ENCODE results near the gene PMP22. TPM values are rescaled to one million over a fixed set of nuclear protein-coding genes. Genes with fewer than 3 reads are reported as not detected.

Gene PMP22
- total RNA-seq, 2 donors from 2014 or later = 3.1 to 5.5 TPM

DNA sequence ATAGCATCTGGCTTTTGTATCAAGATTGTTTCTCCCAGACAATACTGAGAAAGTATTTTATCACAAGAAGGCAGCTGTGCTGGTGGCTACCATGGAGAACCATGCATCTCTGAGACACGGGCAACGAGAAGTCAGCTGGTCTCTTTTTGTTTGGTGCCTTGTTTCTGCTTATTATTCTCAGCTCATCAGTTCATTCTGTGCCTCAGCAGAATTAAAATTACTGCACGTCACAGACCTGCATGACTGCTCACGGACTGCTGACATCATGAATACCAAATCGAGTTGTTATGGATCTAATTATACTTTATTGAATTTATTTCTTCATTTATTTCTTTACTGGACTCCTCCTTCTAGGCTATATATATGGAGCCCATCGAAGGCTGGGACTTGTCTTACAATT, 19.0 kb upstream of the PMP22 start:
- Histone ChIP-seq H3K27me3 (ENCODE audit: control insufficient read depth, insufficient read depth, low read length, poor library complexity, severe bottlenecking) (no peaks in the 10 kb centered on the region), H3K27ac (ENCODE audit: low read depth, low read length) (no peak overlapping the region), H3K4me3 (ENCODE audit: low read length) (no peak overlapping the region), H3K36me3 (ENCODE audit: control insufficient read depth, insufficient read depth, low read length) (no peaks in the 10 kb centered on the region), H3K9ac (ENCODE audit: extremely low read depth, low read length, poor library complexity, severe bottlenecking) (no peak overlapping the region), H3K4me1 (ENCODE audit: control insufficient read depth, insufficient read depth, low read length) (peaks cover 4% of the 10 kb centered on the region), H3K9me3 (ENCODE audit: control insufficient read depth, low read length) (no peaks in the 10 kb centered on the region)
- DNase-seq = peak; percentile 19
- peaks cover 19% of the 10 kb centered on the region for H3K27me3 Mint-ChIP-seq (ENCODE audit: insufficient read depth)
- no peak overlapping the region for H3K27ac Mint-ChIP-seq
- H3K4me3 Mint-ChIP-seq = no peak overlapping the region
- no peaks in the 10 kb centered on the region for H3K9me3 Mint-ChIP-seq
- H3K36me3 Mint-ChIP-seq (ENCODE audit: low read depth) = no peaks in the 10 kb centered on the region
- TF ChIP-seq CTCF (conservative IDR thresholded peaks at IDR 0.05) = no peak
- H3K4me1 Mint-ChIP-seq = peaks cover 5% of the 10 kb centered on the region
- 88 to 90% methylated on average over 2 to 6 of the region's 6 CpGs for WGBS, 2 experiments (ENCODE audit: insufficient coverage in 1 of 2, insufficient read length in 1 of 2)

DNA sequence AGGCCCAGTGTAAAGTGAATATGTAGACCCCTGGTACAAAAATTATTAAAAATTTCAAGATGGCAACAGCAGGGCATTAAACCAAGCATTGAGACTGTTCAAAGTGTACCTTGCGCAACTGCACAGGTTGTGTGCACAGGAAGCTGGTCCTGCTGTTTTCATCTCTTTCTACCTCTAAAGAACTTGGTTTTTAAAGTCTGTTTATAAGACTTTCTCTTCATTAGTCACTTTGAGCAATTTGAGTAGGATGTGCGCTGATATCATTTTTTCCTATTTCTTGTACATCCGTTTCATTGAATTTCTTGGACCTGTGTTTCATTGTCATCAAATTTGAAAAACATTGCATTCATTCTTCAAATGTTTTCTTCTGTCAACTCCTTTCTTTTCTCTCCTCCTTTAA, 16.8 kb upstream of the PMP22 start:
- Mint-ChIP-seq H3K9me3 (no peaks in the 10 kb centered on the region), H3K27ac (no peak overlapping the region), H3K4me1 (peaks cover 9% of the 10 kb centered on the region), H3K36me3 (ENCODE audit: low read depth) (no peaks in the 10 kb centered on the region), H3K27me3 (ENCODE audit: insufficient read depth) (peaks cover 19% of the 10 kb centered on the region), H3K4me3 (no peak overlapping the region)
- no peak for TF ChIP-seq CTCF (conservative IDR thresholded peaks at IDR 0.05)
- Histone ChIP-seq H3K4me3 (ENCODE audit: low read length) (no peak overlapping the region), H3K27me3 (ENCODE audit: control insufficient read depth, insufficient read depth, low read length, poor library complexity, severe bottlenecking) (no peaks in the 10 kb centered on the region), H3K4me1 (ENCODE audit: control insufficient read depth, insufficient read depth, low read length) (peaks cover 4% of the 10 kb centered on the region), H3K9ac (ENCODE audit: extremely low read depth, low read length, poor library complexity, severe bottlenecking) (no peak overlapping the region), H3K36me3 (ENCODE audit: control insufficient read depth, insufficient read depth, low read length) (no peaks in the 10 kb centered on the region), H3K27ac (ENCODE audit: low read depth, low read length) (no peak overlapping the region), H3K9me3 (ENCODE audit: control insufficient read depth, low read length) (no peaks in the 10 kb centered on the region)
- 95 to 97% methylated on average over 3 of the region's 3 CpGs for WGBS, 2 experiments (ENCODE audit: insufficient coverage in 1 of 2, insufficient read length in 1 of 2)
- DNase-seq = no peak

DNA sequence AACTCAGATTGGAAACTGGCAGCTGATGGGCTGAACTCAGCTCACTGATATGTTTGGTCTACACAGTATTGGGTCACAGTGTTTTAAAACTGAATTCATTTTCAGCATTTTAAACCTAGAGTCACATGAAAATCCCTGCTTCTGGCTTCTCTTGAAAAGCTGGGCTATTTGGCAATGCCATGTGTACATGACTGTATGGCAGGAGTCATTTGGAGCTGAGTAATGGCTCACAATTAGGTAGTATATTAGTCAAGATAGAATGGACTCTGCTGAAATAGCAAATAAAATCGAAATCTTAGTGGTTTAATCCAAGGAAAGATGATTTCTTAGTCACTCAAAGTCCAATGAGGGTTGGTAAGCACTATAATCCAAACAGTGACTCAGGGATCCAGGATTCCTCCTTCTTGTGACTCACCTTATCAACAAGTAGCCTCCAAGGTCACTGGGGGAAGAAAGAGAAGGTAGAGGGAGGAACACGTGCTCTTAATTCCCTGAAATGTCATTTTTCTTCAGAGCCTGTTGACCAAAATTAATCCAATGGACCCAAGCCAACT, 13.9 kb upstream of the PMP22 start:
- Histone ChIP-seq H3K4me1 (ENCODE audit: control insufficient read depth, insufficient read depth, low read length) (no peaks in the 10 kb centered on the region), H3K27me3 (ENCODE audit: control insufficient read depth, insufficient read depth, low read length, poor library complexity, severe bottlenecking) (no peaks in the 10 kb centered on the region), H3K4me3 (ENCODE audit: low read length) (no peak overlapping the region), H3K9ac (ENCODE audit: extremely low read depth, low read length, poor library complexity, severe bottlenecking) (no peak overlapping the region), H3K36me3 (ENCODE audit: control insufficient read depth, insufficient read depth, low read length) (no peaks in the 10 kb centered on the region), H3K9me3 (ENCODE audit: control insufficient read depth, low read length) (peaks cover 8% of the 10 kb centered on the region), H3K27ac (ENCODE audit: low read depth, low read length) (no peak overlapping the region)
- peaks cover 11% of the 10 kb centered on the region for H3K9me3 Mint-ChIP-seq
- WGBS, 2 experiments (ENCODE audit: insufficient coverage in 1 of 2, insufficient read length in 1 of 2) = 79% methylated on average over 2 of the region's 2 CpGs; no CpG with 5 or more reads in 1 of the 2 experiments
- TF ChIP-seq CTCF (conservative IDR thresholded peaks at IDR 0.05) = no peak
- H3K4me3 Mint-ChIP-seq = no peak overlapping the region
- DNase-seq = no peak
- no peak overlapping the region for H3K27ac Mint-ChIP-seq
- H3K27me3 Mint-ChIP-seq (ENCODE audit: insufficient read depth) = peaks cover 21% of the 10 kb centered on the region
- no peaks in the 10 kb centered on the region for H3K36me3 Mint-ChIP-seq (ENCODE audit: low read depth)
- H3K4me1 Mint-ChIP-seq = peaks cover 4% of the 10 kb centered on the region

Measured in endodermal cell (in vitro differentiated cells).